ENCODE measurements around the gene B3GNT5. TPM values are rescaled to one million over a fixed set of nuclear protein-coding genes. Genes with fewer than 3 reads are reported as not detected.

B3GNT5 gene
- total and polyA plus RNA-seq, 2 donors (not counting 1 experiment from before 2014, with no cell fraction given): 0.07 to 0.37 TPM

DNA sequence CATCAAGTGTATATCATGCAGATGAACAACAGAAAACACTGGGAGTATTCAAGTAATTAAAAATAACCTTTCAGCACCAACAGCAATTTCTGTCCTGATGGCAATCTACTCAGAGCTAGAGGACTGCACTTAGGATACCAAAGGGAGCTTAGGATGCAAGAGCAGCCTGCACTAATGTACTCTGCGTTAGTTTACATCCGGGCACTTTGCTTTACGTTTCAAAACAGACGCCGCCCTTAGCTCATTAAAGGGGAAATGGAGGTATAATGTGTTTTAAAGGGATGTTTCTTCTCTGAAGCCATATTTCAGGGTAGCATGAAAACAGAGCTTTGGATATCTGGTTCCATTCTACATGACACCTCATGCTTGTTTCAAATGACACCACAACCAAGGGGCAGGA, 14.0 kb upstream of the B3GNT5 start:
- Histone ChIP-seq H3K4me2 (replicated peaks; ENCODE audit: low read depth, low read length, poor library complexity, severe bottlenecking) (no peak overlapping the region), H3K9ac (ENCODE audit: low read length) (no peak overlapping the region), H3K79me2 (ENCODE audit: control insufficient read depth, insufficient read depth, low read length) (no peaks in the 10 kb centered on the region), H2AFZ (ENCODE audit: insufficient read depth, low read depth, low read length, poor library complexity, severe bottlenecking) (no peak overlapping the region), H3K27me3 (replicated peaks in 1 of 4; ENCODE audit: control extremely low read depth in 1 of 4, control insufficient read depth in 3 of 4, insufficient read depth in 4 of 4, low read length in 3 of 4) (peaks cover 0 to 28% (median 9%) of the 10 kb centered on the region in 4 experiments), H4K20me1 (ENCODE audit: control insufficient read depth, insufficient read depth, low read length, poor library complexity, severe bottlenecking) (no peaks in the 10 kb centered on the region), H3K36me3 (replicated peaks in 1 of 2; ENCODE audit: control extremely low read depth in 1 of 2, control insufficient read depth in 1 of 2, extremely low read depth in 1 of 2, insufficient read depth in 2 of 2, low read length in 1 of 2) (no peaks in the 10 kb centered on the region), H3K4me1 (ENCODE audit: control insufficient read depth in 2 of 2, insufficient read depth in 2 of 2, low read length in 2 of 2) (no peaks in the 10 kb centered on the region), H3K9me3 (ENCODE audit: control extremely low read depth in 1 of 3, control insufficient read depth in 2 of 3, insufficient read depth in 1 of 3, low read length in 2 of 3) (peaks cover 2 to 19% (median 17%) of the 10 kb centered on the region in 3 donors), H3K27ac (ENCODE audit: low read length in 2 of 2) (no peak overlapping the region), H3K4me3 (ENCODE audit: control extremely low read depth in 1 of 5, extremely low read depth in 1 of 5, insufficient read depth in 1 of 5, low read depth in 2 of 5, low read length in 4 of 5) (no peak overlapping the region)
- DNase-seq (no peak), ATAC-seq (ENCODE audit: low read depth) (no peak)
- WGBS (ENCODE audit: insufficient coverage): no CpG with 5 or more reads among the region's 5 CpGs
- Mint-ChIP-seq H3K27ac (no peak overlapping the region), H3K27me3 (peaks cover 27% of the 10 kb centered on the region), H3K4me3 (no peak overlapping the region), H3K9me3 (ENCODE audit: insufficient read depth) (peaks cover 5% of the 10 kb centered on the region), H3K4me1 (no peaks in the 10 kb centered on the region)
- ChIA-PET POLR2A (interaction anchor here (0.6 kb wide), 1 partner anchor 26 kb away, joined by 5 read pairs; no protein-coding TSS in a partner anchor), CTCF (interaction anchor here (0.6 kb wide), 1 partner anchor 18 kb away, joined by 3 read pairs; no protein-coding TSS in a partner anchor)
- TF ChIP-seq EZH2 (IDR thresholded peaks at IDR 0.05; ENCODE audit: borderline replicate concordance, insufficient read depth, low read depth, low read length, poor library complexity, severe bottlenecking): no peak
- TF ChIP-seq, protein P1, sequence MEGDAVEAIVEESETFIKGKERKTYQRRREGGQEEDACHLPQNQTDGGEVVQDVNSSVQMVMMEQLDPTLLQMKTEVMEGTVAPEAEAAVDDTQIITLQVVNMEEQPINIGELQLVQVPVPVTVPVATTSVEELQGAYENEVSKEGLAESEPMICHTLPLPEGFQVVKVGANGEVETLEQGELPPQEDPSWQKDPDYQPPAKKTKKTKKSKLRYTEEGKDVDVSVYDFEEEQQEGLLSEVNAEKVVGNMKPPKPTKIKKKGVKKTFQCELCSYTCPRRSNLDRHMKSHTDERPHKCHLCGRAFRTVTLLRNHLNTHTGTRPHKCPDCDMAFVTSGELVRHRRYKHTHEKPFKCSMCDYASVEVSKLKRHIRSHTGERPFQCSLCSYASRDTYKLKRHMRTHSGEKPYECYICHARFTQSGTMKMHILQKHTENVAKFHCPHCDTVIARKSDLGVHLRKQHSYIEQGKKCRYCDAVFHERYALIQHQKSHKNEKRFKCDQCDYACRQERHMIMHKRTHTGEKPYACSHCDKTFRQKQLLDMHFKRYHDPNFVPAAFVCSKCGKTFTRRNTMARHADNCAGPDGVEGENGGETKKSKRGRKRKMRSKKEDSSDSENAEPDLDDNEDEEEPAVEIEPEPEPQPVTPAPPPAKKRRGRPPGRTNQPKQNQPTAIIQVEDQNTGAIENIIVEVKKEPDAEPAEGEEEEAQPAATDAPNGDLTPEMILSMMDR (IDR thresholded peaks at IDR 0.05): no peak
- intact Hi-C loops (cut with micrococcal nuclease): no loop called here

DNA sequence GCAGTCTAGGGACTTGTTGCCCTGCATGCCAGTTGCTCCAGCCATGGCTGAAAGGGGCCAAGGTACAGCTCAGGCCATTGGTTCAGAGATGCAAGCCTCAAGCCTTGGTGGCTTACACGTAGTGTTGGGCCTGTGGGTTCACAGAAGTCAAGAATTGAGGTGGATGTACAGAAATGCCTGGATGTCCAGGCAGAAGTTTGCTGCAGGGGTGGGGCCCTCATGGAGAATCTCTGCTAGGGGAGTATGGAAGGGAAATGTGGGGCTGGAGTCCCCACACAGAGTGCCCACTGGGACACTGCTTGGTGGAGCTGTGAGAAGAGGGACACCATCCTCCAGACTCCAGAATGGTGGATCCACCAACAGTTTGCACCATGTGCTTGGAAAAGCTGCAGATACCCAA, 10.6 kb upstream of the B3GNT5 start:
- POLR2A ChIA-PET: no interaction called here
- Histone ChIP-seq H3K79me2 (ENCODE audit: control insufficient read depth, insufficient read depth, low read length) (no peaks in the 10 kb centered on the region), H3K4me1 (ENCODE audit: control insufficient read depth in 2 of 2, insufficient read depth in 2 of 2, low read length in 2 of 2) (no peaks in the 10 kb centered on the region), H4K20me1 (ENCODE audit: control insufficient read depth, insufficient read depth, low read length, poor library complexity, severe bottlenecking) (no peaks in the 10 kb centered on the region), H3K4me2 (replicated peaks; ENCODE audit: low read depth, low read length, poor library complexity, severe bottlenecking) (no peak overlapping the region), H3K4me3 (ENCODE audit: control extremely low read depth in 1 of 5, extremely low read depth in 1 of 5, insufficient read depth in 1 of 5, low read depth in 2 of 5, low read length in 4 of 5) (no peak overlapping the region), H2AFZ (ENCODE audit: insufficient read depth, low read depth, low read length, poor library complexity, severe bottlenecking) (no peak overlapping the region), H3K36me3 (replicated peaks in 1 of 2; ENCODE audit: control extremely low read depth in 1 of 2, control insufficient read depth in 1 of 2, extremely low read depth in 1 of 2, insufficient read depth in 2 of 2, low read length in 1 of 2) (no peaks in the 10 kb centered on the region), H3K27me3 (replicated peaks in 1 of 4; ENCODE audit: control extremely low read depth in 1 of 4, control insufficient read depth in 3 of 4, insufficient read depth in 4 of 4, low read length in 3 of 4) (peaks cover 0 to 32% (median 13%) of the 10 kb centered on the region in 4 experiments), H3K27ac (ENCODE audit: low read length in 2 of 2) (no peak overlapping the region), H3K9me3 (ENCODE audit: control extremely low read depth in 1 of 3, control insufficient read depth in 2 of 3, insufficient read depth in 1 of 3, low read length in 2 of 3) (peaks cover 2 to 19% (median 17%) of the 10 kb centered on the region in 3 donors), H3K9ac (ENCODE audit: low read length) (no peak overlapping the region)
- DNase-seq (no peak), ATAC-seq (ENCODE audit: low read depth) (no peak)
- H3K9me3 Mint-ChIP-seq (ENCODE audit: insufficient read depth): peaks cover 5% of the 10 kb centered on the region
- CTCF ChIA-PET: no interaction called here
- 85% methylated on average over 1 of the region's 1 CpG for WGBS (ENCODE audit: insufficient coverage)
- peaks cover 42% of the 10 kb centered on the region for H3K27me3 Mint-ChIP-seq
- intact Hi-C loops (cut with micrococcal nuclease): no loop called here
- no peaks in the 10 kb centered on the region for H3K4me1 Mint-ChIP-seq
- no peak for TF ChIP-seq EZH2 (IDR thresholded peaks at IDR 0.05; ENCODE audit: borderline replicate concordance, insufficient read depth, low read depth, low read length, poor library complexity, severe bottlenecking)
- TF ChIP-seq, protein P1 (IDR thresholded peaks at IDR 0.05): no peak
- H3K4me3 Mint-ChIP-seq: no peak overlapping the region
- peak overlapping the region; percentile 23 for H3K27ac Mint-ChIP-seq

All from B cell (primary cell).